Mononuclear cell (primary cell): Measurements from ENCODE around the gene CCIN. TPM values are rescaled to one million over a fixed set of nuclear protein-coding genes. Genes with fewer than 3 reads are reported as not detected.
"Not testable (repeated sequence)": the region's sequence is repeated elsewhere in the genome, so short reads cannot be mapped to it uniquely, and the experiment has no call there.

ENCODE experiments used
- H3K27me3 ChIP-seq: 2 replicates; pipeline ENCODE4 v1.6.0; 2011; ENCODE audit warnings: low read length, control low read depth; ENCODE audit not compliant: insufficient read depth
- H3K4me1 ChIP-seq: 2 replicates; pipeline ENCODE4 v1.5.1; 2011; ENCODE audit warnings: mild to moderate bottlenecking, low read length, control low read depth; ENCODE audit not compliant: insufficient read depth
- H3K4me3 ChIP-seq: 2 replicates; pipeline ENCODE4 v1.5.1; 2011; ENCODE audit warnings: mild to moderate bottlenecking, low read length, moderate library complexity
- H3K9me3 ChIP-seq: 2 replicates; pipeline ENCODE4 v1.5.1; 2011; ENCODE audit warnings: low read depth, mild to moderate bottlenecking, control low read depth, low read length
- total RNA-seq: library from RNA; depleted of rRNA; stranded (reverse); fragments of >200 nt; gene quantifications from one replicate; pipeline ENCODE4 v1.2.3, GENCODE V29; 2012

The CCIN gene
- 1.0 TPM for total RNA-seq

- H3K9me3 ChIP-seq = no peaks in the 10 kb centered on the region
- H3K4me3 ChIP-seq = no peak within 1 kb of the TSS
- H3K4me1 ChIP-seq = peaks cover 12% of the 10 kb centered on the region
- H3K27me3 ChIP-seq = no peaks in the 10 kb centered on the region
These were observed at the start of gene CCIN for GRCh38 chr9:36169166-36169565. TSS of gene CCIN (plus strand) at chr9:36169388. CDS start at chr9:36169503, 115 bp downstream.

- H3K4me3 ChIP-seq = no peak overlapping the region
- peaks cover 17% of the 10 kb centered on the region for H3K4me1 ChIP-seq
- H3K9me3 ChIP-seq = no peaks in the 10 kb centered on the region
- no peaks in the 10 kb centered on the region for H3K27me3 ChIP-seq
These were observed 49.7 kb upstream of the CCIN start for GRCh38 chr9:36119476-36119875.

DNA sequence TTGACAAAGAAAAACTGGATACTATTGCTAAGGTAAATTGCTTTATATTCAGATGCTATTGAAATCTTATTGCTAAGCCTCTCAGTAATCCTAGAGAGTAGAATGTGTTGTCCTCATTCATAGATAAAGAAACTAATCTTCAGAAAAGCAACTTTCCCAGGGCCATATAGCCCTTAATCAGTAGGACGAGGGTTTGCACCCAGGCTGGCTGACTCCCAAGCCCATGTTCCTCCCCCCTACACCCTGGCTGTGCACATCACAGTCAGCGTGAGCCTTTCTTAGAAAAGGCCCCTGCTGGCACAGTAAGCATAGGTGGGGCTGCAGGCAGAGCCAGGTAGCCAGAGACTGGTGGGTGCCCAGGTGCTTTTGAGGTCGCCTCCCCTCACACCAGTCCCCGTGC lies 48.5 kb upstream of the CCIN start:
- Histone ChIP-seq H3K27me3 (no peaks in the 10 kb centered on the region), H3K4me1 (peaks cover 29% of the 10 kb centered on the region), H3K4me3 (no peak overlapping the region), H3K9me3 (no peaks in the 10 kb centered on the region)

DNA sequence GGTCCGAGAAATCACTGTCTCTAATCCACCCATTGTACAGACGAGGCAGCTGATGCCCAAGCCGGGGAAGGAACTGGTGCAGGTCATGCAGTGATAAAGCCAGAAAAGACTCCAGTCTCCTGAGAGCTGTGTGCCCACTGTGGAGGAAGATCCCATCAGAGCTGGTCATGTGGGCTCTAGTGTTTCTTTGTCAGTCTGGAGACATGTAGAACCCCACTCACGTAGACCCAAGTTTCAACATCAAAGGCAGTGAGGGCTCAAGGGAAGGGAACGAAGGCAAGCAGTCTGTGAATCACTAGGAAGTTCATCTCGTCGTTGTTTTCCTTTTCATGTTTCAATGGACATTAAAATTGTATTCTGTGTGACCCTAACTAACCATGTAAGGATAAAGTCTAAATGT lies 47.2 kb upstream of the CCIN start:
- H3K9me3 ChIP-seq = no peaks in the 10 kb centered on the region
- peaks cover 41% of the 10 kb centered on the region for H3K4me1 ChIP-seq
- H3K4me3 ChIP-seq = no peak overlapping the region
- H3K27me3 ChIP-seq = no peaks in the 10 kb centered on the region

- Histone ChIP-seq H3K27me3 (no peaks in the 10 kb centered on the region), H3K9me3 (no peaks in the 10 kb centered on the region), H3K4me1 (peaks cover 57% of the 10 kb centered on the region), H3K4me3 (no peak overlapping the region)
These were observed 45.7 kb upstream of the CCIN start for GRCh38 chr9:36123515-36123914.

DNA sequence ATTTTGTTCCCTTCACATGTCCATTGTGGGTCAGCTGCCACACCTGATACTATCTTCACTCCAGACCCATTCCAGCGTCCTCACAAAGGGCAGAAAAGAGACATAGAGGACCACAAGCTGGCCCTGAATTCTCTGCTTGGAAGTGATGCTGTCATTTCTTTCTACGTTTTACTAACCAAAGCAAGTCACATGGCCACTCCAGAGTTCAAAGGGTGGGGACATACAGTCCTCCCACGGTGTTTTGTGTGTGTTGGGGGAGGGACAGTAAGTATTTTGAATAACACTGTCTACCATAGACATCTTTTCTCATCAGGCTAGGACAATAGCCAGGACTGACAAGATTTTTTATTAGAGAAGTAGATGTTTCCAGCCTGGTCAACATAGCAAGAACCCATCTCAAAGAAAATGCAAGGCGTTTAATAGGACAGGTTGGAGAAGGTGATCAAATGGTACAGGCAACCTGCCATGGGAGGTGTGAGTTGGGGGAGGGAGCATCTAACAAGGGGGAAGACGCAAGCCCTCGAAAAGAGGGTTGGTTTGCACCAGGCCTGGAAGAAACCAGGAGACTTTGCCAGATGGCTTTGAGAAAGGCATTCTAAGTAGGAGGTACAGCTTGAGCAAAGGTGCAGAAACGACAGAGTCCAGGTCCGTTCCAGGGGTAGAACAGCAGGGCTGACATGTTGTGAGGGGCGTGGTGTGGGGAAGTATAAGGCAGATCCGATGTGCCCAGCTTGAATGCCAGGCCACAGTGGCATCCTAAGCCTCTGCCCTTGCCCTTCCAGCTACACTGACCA lies 43.9 kb upstream of the CCIN start:
- H3K4me3 ChIP-seq = no peak overlapping the region
- H3K4me1 ChIP-seq = peaks cover 68% of the 10 kb centered on the region

GRCh38 chr9:36126016-36126730 lies 43.0 kb upstream of the CCIN start:
- Histone ChIP-seq H3K4me1 (peaks cover 68% of the 10 kb centered on the region), H3K27me3 (no peaks in the 10 kb centered on the region), H3K9me3 (no peaks in the 10 kb centered on the region), H3K4me3 (no peak overlapping the region)

More for the DNA sequence above, 43.9 kb upstream of the CCIN start:
- Histone ChIP-seq H3K27me3 (no peaks in the 10 kb centered on the region), H3K9me3 (no peaks in the 10 kb centered on the region)

DNA sequence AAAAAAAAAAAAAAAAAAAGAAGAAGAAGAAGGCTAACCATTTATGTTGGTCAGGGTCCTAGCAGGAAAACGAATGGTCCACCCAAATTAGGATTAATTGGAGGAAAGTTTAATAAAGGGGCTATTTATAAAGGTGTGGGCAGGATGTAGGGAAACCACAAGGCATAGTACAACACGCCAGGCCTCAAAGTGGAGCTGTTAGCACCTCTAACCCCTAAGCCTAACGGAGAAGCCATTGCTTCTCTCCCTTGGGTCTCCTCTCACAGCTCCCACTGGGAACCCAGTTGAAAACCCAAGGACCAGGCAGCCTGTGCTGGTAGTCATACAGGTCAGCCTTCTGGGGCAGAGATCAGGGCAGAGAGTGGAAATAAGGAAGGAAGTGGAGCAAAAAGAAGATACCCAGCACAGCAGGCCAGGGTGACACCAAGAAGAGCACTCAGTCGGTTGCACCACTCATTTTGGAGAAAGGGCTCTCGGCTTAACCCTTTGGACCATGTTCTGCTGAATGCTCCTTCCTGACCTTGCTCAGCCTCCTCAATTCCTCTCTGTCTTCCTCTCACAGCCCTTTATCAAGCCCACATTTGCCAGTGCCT lies 41.4 kb upstream of the CCIN start:
- Histone ChIP-seq H3K4me1 (peaks cover 60% of the 10 kb centered on the region), H3K4me3 (no peak overlapping the region), H3K27me3 (no peaks in the 10 kb centered on the region), H3K9me3 (no peaks in the 10 kb centered on the region)

GRCh38 chr9:36128349-36128748 lies 40.8 kb upstream of the CCIN start:
- Histone ChIP-seq H3K4me3 (no peak overlapping the region), H3K4me1 (peaks cover 54% of the 10 kb centered on the region), H3K9me3 (no peaks in the 10 kb centered on the region), H3K27me3 (no peaks in the 10 kb centered on the region)

GRCh38 chr9:36129139-36129538 lies 40.0 kb upstream of the CCIN start:
- H3K4me1 ChIP-seq = peaks cover 54% of the 10 kb centered on the region
- no peaks in the 10 kb centered on the region for H3K27me3 ChIP-seq
- no peaks in the 10 kb centered on the region for H3K9me3 ChIP-seq
- no peak overlapping the region for H3K4me3 ChIP-seq

- not testable (repeated sequence) for H3K9me3 ChIP-seq, H3K27me3 ChIP-seq, H3K4me3 ChIP-seq
- peaks cover 39% of the 10 kb centered on the region for H3K4me1 ChIP-seq
These were observed 37.5 kb upstream of the CCIN start for GRCh38 chr9:36131666-36132065.

GRCh38 chr9:36132086-36132485 lies 37.1 kb upstream of the CCIN start:
- Histone ChIP-seq H3K27me3 (no peaks in the 10 kb centered on the region), H3K4me1 (peaks cover 36% of the 10 kb centered on the region), H3K9me3 (no peaks in the 10 kb centered on the region), H3K4me3 (no peak overlapping the region)

DNA sequence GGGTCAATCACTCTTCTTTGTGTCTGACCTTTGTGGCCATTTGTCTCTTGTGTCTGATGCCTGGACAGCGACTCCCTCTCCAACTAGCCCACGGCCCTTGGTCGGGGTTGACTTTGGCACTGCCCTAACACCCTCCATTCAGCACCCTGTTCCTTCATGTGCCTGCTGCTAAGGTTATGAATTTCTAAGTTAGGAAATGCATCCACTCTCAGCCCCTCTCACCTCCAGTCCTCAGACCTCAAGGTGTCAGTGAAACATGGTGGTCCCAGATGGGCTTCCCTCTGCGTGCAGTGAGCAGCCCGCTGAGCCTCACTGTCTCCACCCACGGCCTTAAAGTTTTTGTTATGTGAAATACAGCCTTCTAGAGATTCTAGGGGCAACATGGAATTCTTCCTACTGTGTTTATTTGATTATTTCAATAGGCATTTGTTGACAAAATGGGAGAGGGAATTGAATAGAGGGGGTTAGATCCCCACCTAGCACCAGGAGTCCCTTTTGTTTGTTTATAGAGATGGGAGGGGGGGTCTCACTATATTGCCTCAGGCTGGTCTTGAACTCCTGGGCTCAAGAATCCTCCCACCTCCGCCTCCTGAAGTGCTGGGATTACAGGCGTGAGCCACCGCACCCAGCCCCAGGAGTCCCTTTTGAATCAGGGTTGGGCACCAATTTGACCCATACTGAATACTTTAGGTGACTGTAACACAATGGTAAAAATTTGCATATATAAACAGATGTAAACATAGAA lies 34.3 kb upstream of the CCIN start:
- no peak overlapping the region for H3K4me3 ChIP-seq
- H3K27me3 ChIP-seq = no peaks in the 10 kb centered on the region
- peaks cover 39% of the 10 kb centered on the region for H3K4me1 ChIP-seq
- H3K9me3 ChIP-seq = no peaks in the 10 kb centered on the region

DNA sequence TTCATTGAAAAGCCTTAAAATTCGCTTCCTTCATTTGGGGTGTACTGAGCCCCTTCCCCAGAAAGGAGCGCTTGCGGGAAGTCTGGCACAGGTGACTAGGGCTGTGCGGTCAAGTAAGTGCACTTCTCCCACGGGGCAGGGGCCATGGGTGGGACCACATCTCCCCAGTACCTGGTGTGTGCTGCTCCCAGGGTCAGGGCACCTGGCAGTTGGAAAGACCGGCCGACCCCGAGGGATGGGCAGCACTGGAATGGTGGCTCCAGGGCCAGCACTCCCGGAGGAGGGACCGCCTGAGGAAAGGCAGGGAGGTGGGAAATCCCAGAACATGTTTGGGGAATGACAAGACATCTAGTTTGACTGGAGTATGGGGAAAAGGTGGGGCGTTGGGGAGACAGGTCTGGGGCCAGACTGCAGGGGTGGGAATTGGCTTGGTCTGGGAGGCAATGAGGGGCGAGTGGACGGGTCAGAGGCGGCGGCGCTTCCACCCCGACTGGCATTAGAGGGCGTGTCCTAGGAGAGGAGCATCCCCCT lies 33.4 kb upstream of the CCIN start:
- Histone ChIP-seq H3K4me3 (peak overlapping the region; percentile 78), H3K27me3 (no peaks in the 10 kb centered on the region), H3K4me1 (peaks cover 48% of the 10 kb centered on the region), H3K9me3 (no peaks in the 10 kb centered on the region)
